GM21528 (cell line): Measurements from ENCODE around the gene SNRNP48.

Experiments
- ATAC-seq: cut with Tn5 transposase; IDR thresholded peaks from one replicate; pipeline ENCODE4 v1.9.1; 2021; ENCODE audit warnings: mild to moderate bottlenecking, moderate library complexity; ENCODE audit not compliant: unreplicated experiment, low FRiP score

The SNRNP48 gene, protein sequence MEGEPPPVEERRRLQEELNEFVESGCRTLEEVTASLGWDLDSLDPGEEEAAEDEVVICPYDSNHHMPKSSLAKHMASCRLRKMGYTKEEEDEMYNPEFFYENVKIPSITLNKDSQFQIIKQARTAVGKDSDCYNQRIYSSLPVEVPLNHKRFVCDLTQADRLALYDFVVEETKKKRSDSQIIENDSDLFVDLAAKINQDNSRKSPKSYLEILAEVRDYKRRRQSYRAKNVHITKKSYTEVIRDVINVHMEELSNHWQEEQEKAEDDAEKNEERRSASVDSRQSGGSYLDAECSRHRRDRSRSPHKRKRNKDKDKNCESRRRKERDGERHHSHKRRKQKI

DNA sequence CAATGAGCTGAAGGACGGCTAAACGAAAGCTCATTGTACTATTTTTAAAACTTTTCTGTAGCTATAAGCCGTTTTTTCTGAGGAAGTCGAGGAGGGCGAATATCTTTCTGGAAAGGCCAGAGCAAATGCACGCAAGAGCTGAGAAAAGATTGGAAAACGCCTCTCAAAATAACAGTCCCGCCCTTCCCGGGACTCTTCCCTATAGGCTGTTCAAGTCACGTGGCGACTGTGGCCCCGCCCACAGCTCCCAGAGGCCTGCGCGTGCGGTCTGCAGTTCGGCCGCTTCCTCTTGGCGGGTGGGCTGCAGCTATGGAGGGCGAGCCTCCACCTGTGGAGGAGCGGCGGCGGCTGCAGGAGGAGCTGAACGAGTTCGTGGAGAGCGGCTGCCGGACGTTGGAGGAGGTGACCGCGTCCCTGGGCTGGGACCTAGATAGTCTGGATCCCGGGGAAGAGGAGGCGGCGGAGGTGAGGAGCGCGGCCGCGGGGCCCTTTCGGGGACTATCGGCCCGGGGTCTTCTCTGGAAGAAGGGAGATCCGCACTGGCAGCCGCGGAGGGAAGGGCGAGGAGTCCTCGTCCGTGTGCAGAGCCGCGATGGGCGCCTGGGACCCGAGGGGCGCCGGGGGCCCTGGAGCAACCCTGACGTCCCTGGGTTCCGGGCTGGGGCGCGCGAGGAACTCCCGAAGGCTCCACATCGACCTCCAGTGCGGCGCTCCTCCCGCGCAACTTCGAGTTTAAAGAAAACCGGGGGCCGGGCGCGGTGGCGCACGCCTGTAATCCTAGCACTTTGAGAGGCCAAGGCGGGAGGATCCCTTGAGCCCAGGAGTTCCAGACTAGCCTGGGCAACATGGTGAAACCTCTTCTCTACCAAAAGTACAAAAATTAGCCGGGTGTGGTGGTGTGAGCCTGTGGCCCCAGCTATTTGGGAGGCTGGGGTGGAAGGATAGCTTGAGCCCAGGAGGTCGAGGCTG lies at the start of gene SNRNP48:
TSS of gene SNRNP48 (plus strand) at position 250 of the 969 bp plus-strand sequence. CDS start at position 310, 60 bp downstream.
- peak; percentile 99 for ATAC-seq

DNA sequence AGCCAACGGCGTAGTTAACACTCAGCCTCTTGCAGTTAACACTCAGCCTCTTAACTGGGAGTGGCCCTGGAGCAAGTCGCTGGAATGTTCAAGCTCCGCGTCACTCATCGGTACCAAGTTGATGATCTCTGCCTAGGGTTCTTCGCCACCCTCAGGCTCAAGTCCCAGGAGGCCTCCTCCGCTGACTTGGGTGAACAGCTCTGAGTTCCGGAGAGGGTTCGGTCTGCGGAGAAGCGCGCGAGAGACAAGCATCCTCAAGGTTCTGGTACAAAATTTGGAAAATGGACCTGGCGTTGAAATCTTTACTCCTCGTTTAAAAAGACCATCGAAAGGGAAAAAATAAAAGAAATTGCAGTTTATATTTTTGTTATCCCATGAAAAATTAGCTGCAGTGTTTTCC lies 49.4 kb upstream of the SNRNP48 start:
- ATAC-seq, result no peak

- no peak for ATAC-seq
Measured at GRCh38 chr6:7541175-7542064, 48.6 kb upstream of the SNRNP48 start, which contains the start of gene DSP. TSS of gene DSP (plus strand) at chr6:7541671. CDS start at chr6:7541916, 245 bp downstream.

- ATAC-seq, result no peak
Measured at GRCh38 chr6:7542065-7542873, 47.7 kb upstream of the SNRNP48 start.

DNA sequence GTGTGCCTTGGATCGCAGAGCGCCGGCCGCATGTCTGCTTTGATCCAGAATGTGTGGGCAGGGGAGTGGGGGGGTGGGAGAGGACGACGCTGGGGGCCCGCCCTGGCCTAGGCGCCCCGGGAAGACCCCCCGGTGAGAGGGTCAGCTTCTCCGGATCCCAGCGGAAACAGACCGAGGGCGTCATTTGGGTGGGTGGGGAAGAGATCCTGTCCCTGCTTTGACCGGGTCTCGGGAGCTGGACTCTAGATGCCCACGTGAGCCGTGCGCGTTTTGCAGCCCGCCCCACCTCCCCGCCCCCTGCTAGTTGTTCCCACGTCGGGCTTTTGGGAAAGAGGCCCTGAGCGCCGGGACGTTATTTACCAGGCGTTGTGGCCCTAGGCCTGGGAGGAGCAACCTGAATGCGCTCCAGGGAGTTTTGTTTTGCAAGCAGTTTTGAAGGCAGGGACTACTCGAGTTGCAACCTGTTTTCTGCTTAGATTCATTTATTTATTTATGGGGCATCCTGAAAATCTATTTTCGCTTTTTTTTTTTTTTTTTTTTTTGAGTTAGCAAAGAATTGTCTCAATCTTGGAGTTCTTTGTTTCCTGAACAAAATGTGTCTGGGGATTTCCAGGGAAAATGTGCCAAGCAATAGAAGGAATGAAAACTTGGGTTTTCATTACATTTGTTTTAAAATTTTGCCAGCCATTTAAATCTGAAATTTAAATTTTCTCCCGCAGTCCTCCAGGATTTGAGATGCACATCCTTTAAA lies 46.9 kb upstream of the SNRNP48 start:
- no peak for ATAC-seq

GRCh38 chr6:7543789-7544424 lies 46.1 kb upstream of the SNRNP48 start:
- ATAC-seq, result no peak

- no peak for ATAC-seq
Measured at GRCh38 chr6:7544597-7544996, 45.4 kb upstream of the SNRNP48 start.

- no peak for ATAC-seq
Measured at GRCh38 chr6:7545316-7546019, 44.5 kb upstream of the SNRNP48 start.

GRCh38 chr6:7546020-7546369 lies 44.0 kb upstream of the SNRNP48 start:
- ATAC-seq, result no peak

DNA sequence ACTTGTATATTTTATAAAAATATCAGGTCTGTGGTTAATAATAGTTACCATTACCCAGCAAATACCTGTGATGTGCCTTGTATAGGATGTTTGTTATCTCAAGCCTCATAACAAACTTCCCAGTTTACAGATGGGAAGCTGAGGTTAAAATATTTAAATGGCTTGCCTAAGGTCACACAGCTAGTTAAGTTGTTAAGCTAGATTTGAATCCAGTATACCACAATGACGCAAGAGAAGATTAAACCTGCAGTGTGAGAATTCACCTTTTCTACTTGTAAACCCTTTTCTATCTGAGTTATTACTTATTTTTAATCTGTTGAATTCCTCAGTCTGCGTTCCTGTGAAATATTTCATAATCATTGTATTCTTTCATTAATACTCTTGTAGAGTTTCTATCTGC lies 43.6 kb upstream of the SNRNP48 start:
- ATAC-seq, result no peak

DNA sequence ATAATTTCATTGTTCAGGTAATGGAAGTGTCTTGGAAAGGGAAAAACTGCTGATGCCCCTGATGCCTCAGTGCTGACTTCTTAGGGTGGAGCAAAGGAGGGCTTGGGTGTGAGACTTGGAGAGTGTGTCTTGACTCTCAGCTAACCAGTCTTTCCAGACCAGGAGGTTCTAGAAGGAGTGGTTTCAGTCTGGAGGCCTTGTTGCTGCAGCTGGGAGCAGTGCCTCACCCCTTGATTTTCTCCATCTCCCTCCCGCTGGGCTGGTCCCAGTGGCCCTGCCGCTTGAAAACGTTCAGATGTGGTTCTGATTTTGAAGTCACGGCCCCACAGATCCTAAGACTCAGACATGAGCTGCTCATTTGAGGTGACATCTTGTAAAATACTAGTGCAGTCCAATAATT lies 43.1 kb upstream of the SNRNP48 start:
- no peak for ATAC-seq

- no peak for ATAC-seq
Measured at GRCh38 chr6:7547315-7547714, 42.7 kb upstream of the SNRNP48 start.

DNA sequence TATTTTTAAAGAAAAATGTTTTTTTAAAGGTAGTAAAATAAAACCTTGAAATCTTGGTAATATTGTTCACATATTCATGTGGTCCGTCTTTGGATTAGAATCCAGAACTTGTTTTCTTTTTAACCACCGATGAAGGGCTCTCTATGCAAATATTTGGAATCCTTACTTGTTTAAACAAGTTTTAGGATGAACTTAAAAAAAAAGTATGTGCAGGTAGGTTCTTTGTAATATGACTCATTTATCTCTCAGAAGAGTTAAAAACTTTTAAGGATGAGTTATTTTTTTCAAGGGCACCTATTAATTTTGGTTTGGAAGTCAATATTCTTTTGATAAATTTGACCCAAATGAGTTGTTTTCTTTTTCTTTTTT lies 39.6 kb upstream of the SNRNP48 start:
- no peak for ATAC-seq

- ATAC-seq, result no peak
Measured at GRCh38 chr6:7554533-7555275, 35.3 kb upstream of the SNRNP48 start.

DNA sequence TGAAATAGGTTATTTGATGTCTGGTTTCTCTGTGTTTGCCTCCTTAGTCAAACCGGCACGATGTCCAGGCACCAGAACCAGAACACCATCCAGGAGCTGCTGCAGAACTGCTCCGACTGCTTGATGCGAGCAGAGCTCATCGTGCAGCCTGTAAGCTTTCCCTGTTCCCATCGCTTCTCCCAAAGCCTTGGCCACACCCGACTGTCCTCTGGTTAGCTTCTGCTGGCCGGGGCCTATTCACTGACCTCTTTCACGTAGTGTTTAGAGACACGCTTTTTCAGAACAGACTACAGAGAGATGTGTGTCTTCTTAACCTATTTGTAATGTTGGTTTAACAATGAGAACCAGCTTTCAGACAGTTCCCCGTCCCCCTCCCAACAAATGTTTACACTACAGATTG lies 34.3 kb upstream of the SNRNP48 start:
- no peak for ATAC-seq

DNA sequence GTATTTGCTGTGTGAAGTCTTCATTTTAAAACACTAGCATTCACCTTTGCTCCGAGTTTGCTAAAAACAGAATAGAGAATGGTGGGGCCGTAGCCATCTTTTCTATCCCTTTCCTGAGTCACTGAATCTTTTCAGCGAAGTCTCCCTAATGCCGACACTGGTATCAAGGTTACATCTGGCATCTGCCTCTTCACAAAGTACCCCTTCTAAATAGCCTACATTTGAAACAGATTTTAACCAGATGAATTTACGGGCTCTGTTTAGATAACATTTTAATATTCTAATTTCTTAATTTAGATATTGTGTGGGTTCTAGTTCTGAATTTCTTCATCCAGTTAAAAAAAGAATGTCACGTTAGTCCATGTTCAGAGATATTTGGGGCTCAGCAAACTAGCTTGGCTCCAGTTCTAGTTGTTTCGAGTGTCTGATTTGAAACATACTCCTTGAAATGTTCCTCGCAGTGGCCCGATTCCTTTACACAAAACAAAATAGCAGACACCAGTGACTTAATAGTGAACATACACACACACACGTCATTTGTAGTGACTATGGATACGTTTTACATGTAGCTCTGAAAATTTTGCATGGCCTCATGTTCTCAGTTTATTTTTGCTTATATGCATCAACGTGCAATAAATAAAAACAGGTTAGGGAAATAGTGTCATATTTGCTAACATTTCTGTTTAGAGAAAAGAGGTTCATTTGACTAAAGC lies 33.4 kb upstream of the SNRNP48 start:
- ATAC-seq, result no peak

GRCh38 chr6:7557652-7558051 lies 32.3 kb upstream of the SNRNP48 start:
- no peak for ATAC-seq
